A549 (cell line): ENCODE results near the gene ADAMTSL5. TPM values are rescaled to one million over a fixed set of nuclear protein-coding genes. Genes with fewer than 3 reads are reported as not detected.

Experiments used
- ATAC-seq, 2 experiments: fragments of 200-7000 bp in 1 of 2; fragments of >200 bp in 1 of 2; cut with Nextera tagmentation in 1 of 2; cut with Tn5 transposase in 1 of 2; 3 replicates each; pipeline versions ENCODE4 v1.8.0 to v1.9.1; 2018 to 2020; ENCODE audit warnings: mild to moderate bottlenecking in 1 of 2, moderate library complexity in 1 of 2
- CTCF ChIA-PET: fragments of 300-600 bp; sonication (Branson Sonifier 250); formaldehyde crosslinking; extraction: SDS; loops from one replicate; lab custom pipeline; 2021; ENCODE audit warnings: antibody characterized with exemption, inconsistent platforms; lab: Yijun Ruan, JAX
- POLR2A ChIA-PET: fragments of 350-600 bp; formaldehyde crosslinking; extraction: SDS; loops from one replicate; lab custom pipeline; 2021; ENCODE audit warnings: antibody characterized with exemption, inconsistent platforms; lab: Yijun Ruan, JAX
- DNase-seq, 2 experiments: peaks; one replicate each; pipeline versions ENCODE4 v3.0.0 to v3.0.0-alpha.2; 2011 to 2016; ENCODE audit warnings: low read depth in 1 of 2, low spot score in 1 of 2
- FAIRE-seq: peaks from 2 replicates; lab custom pipeline; 2011; peaks lifted over from hg19 to GRCh38; lab: Jason Lieb, UNC
- H3K27ac ChIP-seq, 2 experiments: fragments of >200 bp; sonication (Bioruptor Twin); formaldehyde crosslinking; 3 replicates each; pipeline ENCODE4 v1.5.1; 2016 to 2017
- H3K4me1 ChIP-seq: fragments of >200 bp; sonication (Bioruptor Twin); formaldehyde crosslinking; 3 replicates; pipeline ENCODE4 v1.6.1; 2016
- H3K4me2 ChIP-seq: fragments of >200 bp; sonication (Bioruptor Twin); formaldehyde crosslinking; 3 replicates; pipeline ENCODE4 v1.6.1; 2016
- H3K4me3 ChIP-seq: fragments of >200 bp; sonication (Bioruptor Twin); formaldehyde crosslinking; 3 replicates; pipeline ENCODE4 v1.5.1; 2016
- H3K9me3 ChIP-seq: fragments of >200 bp; sonication (Bioruptor Twin); formaldehyde crosslinking; 3 replicates; pipeline ENCODE4 v1.6.1; 2016
- ATOH8 ChIP-seq: fragments of 250-450 bp; sonication (Bioruptor Pico); IDR thresholded peaks from 2 replicates; pipeline ENCODE4 v1.5.0; 2020; ENCODE audit warnings: low read depth, mild to moderate bottlenecking, moderate library complexity
- BCL3 ChIP-seq: fragments of >200 bp; sonication (Bioruptor Twin); formaldehyde crosslinking; IDR thresholded peaks from 3 replicates; pipeline ENCODE4 v1.6.1; 2016
- CEBPB ChIP-seq, 2 experiments: fragments of >200 bp in 1 of 2; sonication (Bioruptor Twin) in 1 of 2; formaldehyde crosslinking in 1 of 2; IDR thresholded peaks; 2 replicates each; pipeline ENCODE4 v1.6.1; 2012 to 2016
- CHD2 ChIP-seq: fragments of 150-350 bp; IDR thresholded peaks from 2 replicates; pipeline ENCODE4 v1.6.1; 2014; ENCODE audit warnings: low read length; ENCODE audit not compliant: partially characterized antibody
- CHD4 ChIP-seq: fragments of 200-600 bp; sonication (generic); IDR thresholded peaks from 2 replicates; pipeline ENCODE4 v1.6.1; 2016; ENCODE audit warnings: antibody characterized with exemption, mild to moderate bottlenecking, borderline replicate concordance
- EHF ChIP-seq: fragments of 250-450 bp; sonication (Bioruptor Pico); IDR thresholded peaks from 2 replicates; pipeline ENCODE4 v1.5.0; 2020; ENCODE audit warnings: mild to moderate bottlenecking
- EHMT2 ChIP-seq: fragments of 200-600 bp; sonication (generic); IDR thresholded peaks from 2 replicates; pipeline ENCODE4 v1.6.1; 2016; ENCODE audit warnings: antibody characterized with exemption, low read depth, mild to moderate bottlenecking, moderate library complexity
- FOSB ChIP-seq: fragments of 250-450 bp; sonication (Bioruptor Pico); IDR thresholded peaks from 2 replicates; pipeline ENCODE4 v1.5.0; 2020; ENCODE audit warnings: mild to moderate bottlenecking, moderate library complexity
- FOSL2 ChIP-seq, 2 experiments: fragments of 450-650 bp in 1 of 2; fragments of >200 bp in 1 of 2; sonication (Bioruptor Twin) in 1 of 2; formaldehyde crosslinking; IDR thresholded peaks; 2 replicates each; pipeline versions ENCODE4 v1.5.0 to v1.6.1; 2016 to 2020; ENCODE audit warnings: mild to moderate bottlenecking in 1 of 2, moderate library complexity in 1 of 2
- HES2 ChIP-seq: fragments of >200 bp; sonication (Bioruptor Twin); formaldehyde crosslinking; IDR thresholded peaks from 2 replicates; pipeline ENCODE4 v1.6.1; 2016
- HOXB13 ChIP-seq: fragments of 250-450 bp; sonication (Bioruptor Pico); IDR thresholded peaks from 2 replicates; pipeline ENCODE4 v1.5.0; 2020; ENCODE audit warnings: low read depth, mild to moderate bottlenecking, moderate library complexity
- HOXB5 ChIP-seq: fragments of 250-450 bp; sonication (Bioruptor Pico); IDR thresholded peaks from 2 replicates; pipeline ENCODE4 v1.5.0; 2020; ENCODE audit warnings: mild to moderate bottlenecking, moderate library complexity
- KDM5A ChIP-seq: fragments of 200-600 bp; sonication (generic); IDR thresholded peaks from 2 replicates; pipeline ENCODE4 v1.6.1; 2016; ENCODE audit warnings: antibody characterized with exemption, mild to moderate bottlenecking
- MAZ ChIP-seq: fragments of 150-350 bp; IDR thresholded peaks from 2 replicates; pipeline ENCODE4 v1.6.1; 2014; ENCODE audit warnings: antibody characterized with exemption, low read depth, low read length, borderline replicate concordance
- NR3C1 ChIP-seq: fragments of >200 bp; sonication (Bioruptor Twin); formaldehyde crosslinking; IDR thresholded peaks from 3 replicates; pipeline ENCODE4 v1.6.1; 2017
- RAD21 ChIP-seq, 2 experiments: fragments of >200 bp in 1 of 2; sonication (Bioruptor Twin) in 1 of 2; formaldehyde crosslinking in 1 of 2; IDR thresholded peaks in 1 of 2; conservative IDR thresholded peaks in 1 of 2; 2 replicates in 1 of 2; 3 replicates in 1 of 2; pipeline ENCODE4 v1.6.1; 2012 to 2018; ENCODE audit warnings: inconsistent platforms in 1 of 2
- RARB ChIP-seq: fragments of 250-450 bp; sonication (Bioruptor Pico); IDR thresholded peaks from 2 replicates; pipeline ENCODE4 v1.8.0; 2021; ENCODE audit warnings: mild to moderate bottlenecking, moderate library complexity
- RCOR1 ChIP-seq: fragments of 150-350 bp; IDR thresholded peaks from 2 replicates; pipeline ENCODE4 v1.6.1; 2014; ENCODE audit warnings: antibody characterized with exemption, low read length, low read depth
- RFX5 ChIP-seq: fragments of 450-650 bp; IDR thresholded peaks from 2 replicates; pipeline ENCODE4 v1.7.1; 2014; ENCODE audit warnings: antibody characterized with exemption, mild to moderate bottlenecking, moderate library complexity
- SMC3 ChIP-seq: fragments of >200 bp; sonication (Bioruptor Twin); formaldehyde crosslinking; IDR thresholded peaks from 3 replicates; pipeline ENCODE4 v1.6.1; 2018; ENCODE audit warnings: inconsistent platforms
- SREBF2 ChIP-seq: fragments of 450-650 bp; IDR thresholded peaks from 2 replicates; pipeline ENCODE4 v1.6.1; 2014; ENCODE audit warnings: mild to moderate bottlenecking, moderate library complexity
- TP53 ChIP-seq: fragments of 250-450 bp; sonication (Bioruptor Pico); IDR thresholded peaks from 2 replicates; pipeline ENCODE4 v1.5.0; 2021; ENCODE audit warnings: mild to moderate bottlenecking, moderate library complexity
- ZC3H11A ChIP-seq: fragments of 450-650 bp; IDR thresholded peaks from 2 replicates; pipeline ENCODE4 v1.6.1; 2014; ENCODE audit warnings: antibody characterized with exemption, mild to moderate bottlenecking
- ZNF302 ChIP-seq: fragments of 250-450 bp; sonication (Bioruptor Pico); IDR thresholded peaks from 2 replicates; pipeline ENCODE4 v1.9.0; 2021; ENCODE audit warnings: inconsistent platforms, mild to moderate bottlenecking, moderate library complexity
- ZSCAN20 ChIP-seq: fragments of 250-450 bp; sonication (Bioruptor Pico); IDR thresholded peaks from 2 replicates; pipeline ENCODE4 v1.8.0; 2022; ENCODE audit warnings: mild to moderate bottlenecking, moderate library complexity
- WGBS: methylation state at CpG from one replicate; pipeline ENCODE4 v1.1.6; 2017; ENCODE audit errors: missing lambda C conversion rate; 5-methylcytosine and 5-hydroxymethylcytosine counted together
- polyA plus RNA-seq, 4 experiments: library from polyadenylated mRNA; depleted of rRNA in 3 of 4; stranded (reverse); fragments of >200 nt; fragmentation: RNase III in 1 of 4; extraction: RNeasy Plus Mini Kit Qiagen cat#74134 plus additional on column Dnase treatment in 1 of 4; gene quantifications; 2 replicates in 3 of 4; 3 replicates in 1 of 4; pipeline ENCODE4 v1.2.3, GENCODE V29; 2011 to 2017
- TF ChIP-seq, protein P1 (sequence below): IDR thresholded peaks from 2 replicates; pipeline ENCODE4 v1.6.1; 2012; ENCODE audit warnings: low read depth, borderline replicate concordance

ADAMTSL5 gene
- polyA plus RNA-seq, 2 of the 4 experiments (the other 2 are of a cell fraction) = 1.4 to 3.0 TPM

DNA sequence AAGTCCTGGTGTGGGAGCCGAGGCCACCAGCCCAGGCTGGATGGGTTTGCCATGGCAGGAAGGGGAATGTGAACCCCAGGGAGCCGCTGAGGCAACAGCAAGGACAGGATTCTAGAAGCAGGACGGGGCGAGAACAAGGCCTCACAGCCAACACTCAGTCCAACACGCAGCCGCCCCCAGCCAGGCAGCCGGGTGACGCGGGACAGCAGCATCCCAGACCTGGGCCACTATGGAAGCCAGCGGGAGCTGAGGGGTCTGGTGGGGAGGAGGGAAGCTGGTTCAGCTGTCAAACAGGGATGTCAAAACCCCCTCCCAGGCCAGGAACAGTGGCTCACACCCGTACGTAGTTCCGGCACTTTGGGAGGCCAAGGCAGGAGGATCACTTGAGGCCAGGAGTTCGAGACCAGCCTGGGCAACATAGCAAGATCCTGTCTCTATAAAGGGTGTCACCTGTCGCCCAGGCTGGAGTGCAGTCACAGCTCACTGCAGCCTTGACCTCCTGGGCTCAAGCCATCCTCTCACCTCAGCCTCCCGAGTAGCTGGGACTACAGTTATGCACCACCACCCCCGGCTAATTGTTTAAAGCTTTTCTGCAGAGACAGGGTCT, 48.5 kb upstream of the ADAMTSL5 start (continued):
- TF ChIP-seq RARB = no peak
- TF ChIP-seq ZNF302 (CRISPR knock-in tag) = no peak
- no peak for TF ChIP-seq EHMT2
- no peak for TF ChIP-seq CEBPB (IDR thresholded peaks at IDR 0.05)

DNA sequence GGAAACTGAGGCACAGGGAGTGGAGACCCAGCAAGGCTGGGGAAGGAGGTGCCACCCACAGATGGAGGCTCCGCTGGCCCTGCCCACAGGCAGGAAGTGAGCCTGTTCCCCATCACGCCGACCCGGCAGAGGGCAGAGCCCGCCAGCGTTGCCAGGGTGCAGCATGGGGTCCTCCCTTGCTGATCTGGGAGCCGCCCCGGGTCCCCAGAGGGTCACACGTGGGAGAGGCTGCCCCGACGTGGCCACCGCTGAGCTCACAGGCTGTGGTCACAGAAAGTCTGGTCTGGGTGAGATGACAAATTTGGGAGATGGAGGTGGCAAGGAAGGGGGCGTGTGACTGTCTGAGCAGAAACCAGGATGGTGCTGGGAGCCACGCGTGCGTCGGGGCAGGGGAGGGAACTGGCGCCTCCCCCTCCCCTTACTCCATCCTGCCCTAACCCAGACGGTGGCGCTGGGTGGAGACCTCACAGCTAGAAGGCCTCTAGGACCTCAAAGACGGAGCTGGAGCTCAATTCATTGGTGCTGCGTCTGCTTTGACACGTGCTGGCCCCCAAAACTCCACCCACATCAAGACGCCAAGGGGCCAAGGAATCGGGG, 47.6 kb upstream of the ADAMTSL5 start:
- CTCF ChIA-PET = no interaction called here
- ATAC-seq (no peak), FAIRE-seq (no peak)
- Histone ChIP-seq H3K27ac (no peak overlapping the region), H3K4me2 (no peak overlapping the region)
- TF ChIP-seq ZSCAN20 (CRISPR knock-in tag) (no peak), FOSL2 (IDR thresholded peaks at IDR 0.05) (no peak), FOSL2 (CRISPR knock-in tag; IDR thresholded peaks at IDR 0.05) (no peak), CHD2 (no peak), BCL3 (no peak), SREBF2 (no peak), TP53 (CRISPR knock-in tag) (no peak), RAD21 (conservative IDR thresholded peaks at IDR 0.05 in 1 of 2, IDR thresholded peaks at IDR 0.05 in 1 of 2) (no peak), KDM5A (no peak), SMC3 (no peak), ZNF302 (CRISPR knock-in tag) (no peak), ATOH8 (no peak), CHD4 (no peak), RARB (no peak), NR3C1 (no peak), CEBPB (IDR thresholded peaks at IDR 0.05) (no peak), EHF (no peak)
- TF ChIP-seq, protein P1, sequence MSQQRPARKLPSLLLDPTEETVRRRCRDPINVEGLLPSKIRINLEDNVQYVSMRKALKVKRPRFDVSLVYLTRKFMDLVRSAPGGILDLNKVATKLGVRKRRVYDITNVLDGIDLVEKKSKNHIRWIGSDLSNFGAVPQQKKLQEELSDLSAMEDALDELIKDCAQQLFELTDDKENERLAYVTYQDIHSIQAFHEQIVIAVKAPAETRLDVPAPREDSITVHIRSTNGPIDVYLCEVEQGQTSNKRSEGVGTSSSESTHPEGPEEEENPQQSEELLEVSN = no peak
- TF ChIP-seq, all 56 proteins: peak for 0
- DNase-seq = no peak
- WGBS = 78% methylated on average over 20 of the region's 25 CpGs
- no peak overlapping the region for H3K4me3 ChIP-seq
- no peaks in the 10 kb centered on the region for H3K9me3 ChIP-seq
- H3K4me1 ChIP-seq = no peaks in the 10 kb centered on the region
- POLR2A ChIA-PET = no interaction called here

DNA sequence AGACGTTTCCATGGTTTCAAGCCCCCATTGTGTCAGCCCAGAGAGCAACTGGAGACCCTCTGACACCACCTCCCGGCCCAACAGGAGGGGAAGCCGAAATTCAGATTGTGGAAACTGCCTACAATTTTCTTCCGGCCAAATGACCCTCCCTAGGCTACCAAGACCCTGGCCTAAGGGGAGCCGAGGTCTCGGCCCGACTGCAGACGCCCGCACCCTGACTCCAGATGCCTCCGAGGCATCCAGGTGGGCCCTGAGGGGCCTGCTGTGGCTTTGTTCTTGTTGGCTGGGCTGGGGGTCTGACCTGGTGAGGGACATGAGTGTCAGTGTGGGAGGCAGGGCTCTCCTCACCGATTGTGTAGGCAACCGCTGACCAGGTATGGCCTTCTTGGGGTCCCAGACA, 45.7 kb upstream of the ADAMTSL5 start:
- no peak for ATAC-seq
- POLR2A ChIA-PET = no interaction called here
- TF ChIP-seq KDM5A (no peak), HOXB13 (CRISPR knock-in tag) (no peak), MAZ (no peak), RFX5 (no peak), EHF (no peak), HOXB5 (no peak), ZC3H11A (no peak), FOSB (CRISPR knock-in tag) (no peak), RCOR1 (no peak), BCL3 (no peak), HES2 (no peak), SREBF2 (no peak)
- TF ChIP-seq, protein P1 = no peak
- no peak for FAIRE-seq
- H3K4me3 ChIP-seq = no peak overlapping the region
- no peak overlapping the region for H3K4me2 ChIP-seq
- DNase-seq = no peak
- WGBS = 86% methylated on average over 12 of the region's 12 CpGs
- CTCF ChIA-PET = interaction anchor here (0.6 to 1.2 kb wide), 3 partner anchors 15 to 114 kb away, joined by 3 to 5 read pairs (median 4); no protein-coding TSS in a partner anchor
- no peaks in the 10 kb centered on the region for H3K4me1 ChIP-seq
- H3K9me3 ChIP-seq = no peaks in the 10 kb centered on the region
- H3K27ac ChIP-seq = no peak overlapping the region
